Vagina (tissue), 2 donors: ENCODE data around the gene FAF1. TPM values are rescaled to one million over a fixed set of nuclear protein-coding genes. Genes with fewer than 3 reads are reported as not detected.

Source experiments
- DNase-seq, 2 donors: peaks; one replicate each; pipeline ENCODE4 v3.0.0-alpha.2; 2017; ENCODE audit errors: extremely low spot score in 2 of 2
- H3K27ac ChIP-seq: fragments of 200-600 bp; sonication (generic); one replicate; pipeline ENCODE4 v1.5.1; 2019
- H3K27me3 ChIP-seq: fragments of 200-600 bp; sonication (generic); one replicate; pipeline ENCODE4 v1.5.1; 2019
- H3K36me3 ChIP-seq, 2 donors: fragments of 200-600 bp; sonication (generic); one replicate each; pipeline ENCODE4 v1.5.1; 2017 to 2019
- H3K4me1 ChIP-seq: fragments of 200-600 bp; sonication (generic); one replicate; pipeline ENCODE4 v1.5.1; 2019
- H3K4me3 ChIP-seq, 2 donors: fragments of 200-600 bp; sonication (generic); 1 replicate in 1 of 2; 2 replicates in 1 of 2; pipeline ENCODE4 v1.5.1; 2016 to 2019
- H3K9me3 ChIP-seq: fragments of 200-600 bp; sonication (generic); one replicate; pipeline ENCODE4 v1.5.1; 2019
- CTCF ChIP-seq, 3 experiments: fragments of 450-650 bp in 2 of 3; fragments of 200-600 bp in 1 of 3; sonication (generic) in 1 of 3; IDR thresholded peaks; one replicate each; pipeline ENCODE4 v1.5.1; 2017 to 2019; ENCODE audit warnings: antibody characterized with exemption in 3 of 3, mild to moderate bottlenecking in 2 of 3, moderate library complexity in 2 of 3
- POLR2A ChIP-seq, 2 donors: fragments of 450-650 bp; IDR thresholded peaks; one replicate each; pipeline ENCODE4 v1.6.1; 2017; ENCODE audit warnings: antibody characterized with exemption in 2 of 2, mild to moderate bottlenecking in 2 of 2, moderate library complexity in 2 of 2
- POLR2AphosphoS5 ChIP-seq, 2 donors: sonication (generic); formaldehyde crosslinking; IDR thresholded peaks; one replicate each; pipeline ENCODE4 v1.9.0; 2017; ENCODE audit warnings: antibody characterized with exemption in 2 of 2, mild to moderate bottlenecking in 2 of 2, low read depth in 1 of 2; ENCODE audit not compliant: insufficient read depth in 1 of 2
- intact Hi-C: fragments of 100-400 bp; cut with DNase I; formaldehyde crosslinking; loops from one replicate; pipeline ENCODE4 v1.15.1; 2023
- total RNA-seq: library from RNA; depleted of rRNA; stranded (reverse); fragments of >200 nt; gene quantifications from one replicate; pipeline ENCODE4 v1.2.3, GENCODE V29; 2016

FAF1 gene
- total RNA-seq, 1 donor from 2014 or later: 40.0 TPM

GRCh38 chr1:50476800-50477199 lies 483.3 kb downstream of the FAF1 start:
- Histone ChIP-seq H3K27ac (no peak overlapping the region), H3K27me3 (no peaks in the 10 kb centered on the region), H3K9me3 (no peaks in the 10 kb centered on the region), H3K4me1 (no peaks in the 10 kb centered on the region), H3K36me3 (peaks cover 0 to 23% of the 10 kb centered on the region in 2 donors), H3K4me3 (no peak overlapping the region)
- TF ChIP-seq POLR2AphosphoS5 (IDR thresholded peaks at IDR 0.05; ENCODE audit: insufficient read depth in 1 of 2, low read depth in 1 of 2): no peak
- no peak for TF ChIP-seq CTCF (IDR thresholded peaks at IDR 0.05)
- TF ChIP-seq POLR2A (IDR thresholded peaks at IDR 0.05): no peak
- no peak for DNase-seq
- intact Hi-C loops: no loop called here

GRCh38 chr1:50474859-50475809 lies 484.9 kb downstream of the FAF1 start:
- H3K27me3 ChIP-seq: no peaks in the 10 kb centered on the region
- H3K4me1 ChIP-seq: no peaks in the 10 kb centered on the region
- H3K36me3 ChIP-seq: peaks cover 0 to 23% of the 10 kb centered on the region in 2 donors
- intact Hi-C loops: no loop called here
- DNase-seq: no peak
- no peaks in the 10 kb centered on the region for H3K9me3 ChIP-seq
- H3K4me3 ChIP-seq: no peak overlapping the region
- no peak overlapping the region for H3K27ac ChIP-seq
- no peak for TF ChIP-seq CTCF (IDR thresholded peaks at IDR 0.05)
- TF ChIP-seq POLR2A (IDR thresholded peaks at IDR 0.05): no peak
- TF ChIP-seq POLR2AphosphoS5 (IDR thresholded peaks at IDR 0.05; ENCODE audit: insufficient read depth in 1 of 2, low read depth in 1 of 2): no peak

GRCh38 chr1:50473513-50473912 lies 486.6 kb downstream of the FAF1 start:
- Histone ChIP-seq H3K27ac (no peak overlapping the region), H3K4me1 (no peaks in the 10 kb centered on the region), H3K9me3 (no peaks in the 10 kb centered on the region), H3K27me3 (no peaks in the 10 kb centered on the region), H3K4me3 (no peak overlapping the region), H3K36me3 (peaks cover 0 to 28% of the 10 kb centered on the region in 2 donors)
- no peak for TF ChIP-seq POLR2AphosphoS5 (IDR thresholded peaks at IDR 0.05; ENCODE audit: insufficient read depth in 1 of 2, low read depth in 1 of 2)
- no peak for TF ChIP-seq POLR2A (IDR thresholded peaks at IDR 0.05)
- no peak for DNase-seq
- intact Hi-C loops: no loop called here

- Histone ChIP-seq H3K27me3 (no peaks in the 10 kb centered on the region), H3K4me1 (no peaks in the 10 kb centered on the region), H3K27ac (no peak overlapping the region), H3K9me3 (no peaks in the 10 kb centered on the region), H3K36me3 (peaks cover 0 to 28% of the 10 kb centered on the region in 2 donors), H3K4me3 (no peak overlapping the region)
- intact Hi-C loops: no loop called here
- no peak for DNase-seq
- TF ChIP-seq POLR2AphosphoS5 (IDR thresholded peaks at IDR 0.05; ENCODE audit: insufficient read depth in 1 of 2, low read depth in 1 of 2) (no peak), POLR2A (IDR thresholded peaks at IDR 0.05) (no peak), CTCF (IDR thresholded peaks at IDR 0.05) (no peak)
Observed at GRCh38 chr1:50471967-50472366, 488.1 kb downstream of the FAF1 start.

- Histone ChIP-seq H3K27me3 (no peaks in the 10 kb centered on the region), H3K4me1 (no peaks in the 10 kb centered on the region), H3K9me3 (no peaks in the 10 kb centered on the region), H3K36me3 (peaks cover 0 to 19% of the 10 kb centered on the region in 2 donors), H3K27ac (no peak overlapping the region), H3K4me3 (no peak overlapping the region)
- TF ChIP-seq POLR2A (IDR thresholded peaks at IDR 0.05): no peak
- TF ChIP-seq POLR2AphosphoS5 (IDR thresholded peaks at IDR 0.05; ENCODE audit: insufficient read depth in 1 of 2, low read depth in 1 of 2): no peak
- intact Hi-C loops: no loop called here
- DNase-seq: no peak
Observed at GRCh38 chr1:50462964-50463363, 497.1 kb downstream of the FAF1 start.

GRCh38 chr1:50458507-50458906 lies 501.6 kb downstream of the FAF1 start:
- no peak for DNase-seq
- intact Hi-C loops: no loop called here
- no peak overlapping the region for H3K27ac ChIP-seq

More at GRCh38 chr1:50458507-50458906, 501.6 kb downstream of the FAF1 start:
- Histone ChIP-seq H3K4me1 (no peaks in the 10 kb centered on the region), H3K4me3 (no peak overlapping the region), H3K27me3 (no peaks in the 10 kb centered on the region), H3K36me3 (peaks cover 0 to 13% of the 10 kb centered on the region in 2 donors), H3K9me3 (no peaks in the 10 kb centered on the region)
- TF ChIP-seq CTCF (IDR thresholded peaks at IDR 0.05) (no peak), POLR2AphosphoS5 (IDR thresholded peaks at IDR 0.05; ENCODE audit: insufficient read depth in 1 of 2, low read depth in 1 of 2) (no peak), POLR2A (IDR thresholded peaks at IDR 0.05) (no peak)
